HT1080 (cell line): Measurements from ENCODE around the gene BMP2K. TPM values are rescaled to one million over a fixed set of nuclear protein-coding genes. Genes with fewer than 3 reads are reported as not detected.
"Not testable (repeated sequence)": the region's sequence is repeated elsewhere in the genome, so short reads cannot be mapped to it uniquely, and the experiment has no call there.

ENCODE experiments used
- DNase-seq: peaks from one replicate; pipeline ENCODE4 v3.0.0-alpha.2; 2015; ENCODE audit warnings: low read depth
- total RNA-seq: library from RNA; depleted of rRNA; stranded (reverse); fragments of >200 nt; shearing (Covaris generic); gene quantifications from 2 replicates; pipeline ENCODE4 v1.2.3, GENCODE V29; 2014

The BMP2K gene
- total RNA-seq, 1 experiment from 2014 or later = 35.6 TPM

GRCh38 chr4:78787392-78788006 lies 11.3 kb downstream of the BMP2K start:
- no peak for DNase-seq

- peak; percentile 8 for DNase-seq
These were observed 12.1 kb downstream of the BMP2K start for GRCh38 chr4:78788007-78788889.

- DNase-seq = not testable (repeated sequence)
These were observed 19.7 kb downstream of the BMP2K start for GRCh38 chr4:78795594-78796416.

- DNase-seq = no peak
These were observed 20.4 kb downstream of the BMP2K start for GRCh38 chr4:78796526-78796925.

GRCh38 chr4:78797777-78798284 lies 21.7 kb downstream of the BMP2K start:
- DNase-seq = no peak

- no peak for DNase-seq
These were observed 23.7 kb downstream of the BMP2K start for GRCh38 chr4:78799551-78800495.

GRCh38 chr4:78800965-78801364 lies 24.8 kb downstream of the BMP2K start:
- no peak for DNase-seq

- no peak for DNase-seq
These were observed 27.8 kb downstream of the BMP2K start for GRCh38 chr4:78803983-78804382.

GRCh38 chr4:78806943-78807460 lies 30.9 kb downstream of the BMP2K start:
- no peak for DNase-seq

GRCh38 chr4:78809295-78809694 lies 33.1 kb downstream of the BMP2K start:
- DNase-seq = no peak

GRCh38 chr4:78809928-78810835 lies 34.0 kb downstream of the BMP2K start:
- no peak for DNase-seq

GRCh38 chr4:78811034-78811433 lies 34.9 kb downstream of the BMP2K start:
- DNase-seq = no peak

- DNase-seq = no peak
These were observed 42.5 kb downstream of the BMP2K start for GRCh38 chr4:78818530-78819079.

GRCh38 chr4:78824001-78824400 lies 47.9 kb downstream of the BMP2K start:
- DNase-seq = no peak

GRCh38 chr4:78827191-78827590 lies 51.0 kb downstream of the BMP2K start:
- DNase-seq = no peak

GRCh38 chr4:78829296-78829695 lies 53.1 kb downstream of the BMP2K start:
- DNase-seq = no peak

GRCh38 chr4:78839676-78840075 lies 63.5 kb downstream of the BMP2K start:
- DNase-seq = not testable (repeated sequence)

- DNase-seq = not testable (repeated sequence)
These were observed 64.1 kb downstream of the BMP2K start for GRCh38 chr4:78840286-78840685.

- DNase-seq = no peak
These were observed 69.3 kb downstream of the BMP2K start for GRCh38 chr4:78845472-78845871.
